ENCODE results near the gene TCERG1L.

DNA sequence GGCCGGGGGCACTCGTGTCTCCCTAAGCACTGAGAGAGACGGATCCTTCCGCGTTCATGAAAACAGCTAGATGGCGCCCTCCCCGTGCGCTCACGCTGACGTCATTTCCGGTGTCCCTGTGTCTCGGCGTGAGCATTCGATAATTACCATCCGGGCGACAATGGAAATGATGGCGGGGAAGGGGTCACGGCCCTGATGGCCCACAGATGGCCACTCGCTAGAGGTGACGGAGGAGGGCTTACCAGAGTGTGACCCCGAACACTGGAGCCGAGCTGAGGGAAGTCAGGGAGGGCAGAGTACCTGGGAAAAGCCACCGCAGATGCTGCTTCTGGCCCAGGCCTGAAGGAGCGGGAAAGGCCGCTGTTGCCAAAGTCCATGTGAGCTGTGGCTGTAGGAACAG is 222.9 kb downstream of the TCERG1L start:
- TF ChIP-seq, protein P1, sequence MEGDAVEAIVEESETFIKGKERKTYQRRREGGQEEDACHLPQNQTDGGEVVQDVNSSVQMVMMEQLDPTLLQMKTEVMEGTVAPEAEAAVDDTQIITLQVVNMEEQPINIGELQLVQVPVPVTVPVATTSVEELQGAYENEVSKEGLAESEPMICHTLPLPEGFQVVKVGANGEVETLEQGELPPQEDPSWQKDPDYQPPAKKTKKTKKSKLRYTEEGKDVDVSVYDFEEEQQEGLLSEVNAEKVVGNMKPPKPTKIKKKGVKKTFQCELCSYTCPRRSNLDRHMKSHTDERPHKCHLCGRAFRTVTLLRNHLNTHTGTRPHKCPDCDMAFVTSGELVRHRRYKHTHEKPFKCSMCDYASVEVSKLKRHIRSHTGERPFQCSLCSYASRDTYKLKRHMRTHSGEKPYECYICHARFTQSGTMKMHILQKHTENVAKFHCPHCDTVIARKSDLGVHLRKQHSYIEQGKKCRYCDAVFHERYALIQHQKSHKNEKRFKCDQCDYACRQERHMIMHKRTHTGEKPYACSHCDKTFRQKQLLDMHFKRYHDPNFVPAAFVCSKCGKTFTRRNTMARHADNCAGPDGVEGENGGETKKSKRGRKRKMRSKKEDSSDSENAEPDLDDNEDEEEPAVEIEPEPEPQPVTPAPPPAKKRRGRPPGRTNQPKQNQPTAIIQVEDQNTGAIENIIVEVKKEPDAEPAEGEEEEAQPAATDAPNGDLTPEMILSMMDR (conservative IDR thresholded peaks at IDR 0.05): no peak
- no peak for TF ChIP-seq EZH2 (IDR thresholded peaks at IDR 0.05; ENCODE audit: low read depth)

Measured in PC-9 (cell line).